ENCODE data around the gene PORCN.
A peak's percentile ranks its signal among the peaks of the same experiment; 100 is the strongest.

PORCN gene

GRCh38 chrX:48507246-48507645, 1.5 kb upstream of the PORCN start:
- H2BK5ac ChIP-seq (ENCODE audit: low read length) = no peak overlapping the region
- no peaks in the 10 kb centered on the region for H3K36me3 ChIP-seq (ENCODE audit: control insufficient read depth, insufficient read depth, low read length)
- H3K4me2 ChIP-seq (ENCODE audit: low read length) = no peak overlapping the region

GRCh38 chrX:48509245-48509590, 426 bp downstream of the PORCN start:
- Histone ChIP-seq H2BK5ac (ENCODE audit: low read length) (no peak overlapping the region), H3K18ac (ENCODE audit: low read length) (peak overlapping the region; percentile 57), H3K4me2 (ENCODE audit: low read length) (peak overlapping the region; percentile 32), H2BK15ac (replicated peaks; ENCODE audit: low read depth) (no peak overlapping the region), H2BK120ac (ENCODE audit: low read depth, low read length) (no peak overlapping the region), H3K79me1 (ENCODE audit: low read length) (no peaks in the 10 kb centered on the region), H3K9ac (ENCODE audit: low read length) (peak overlapping the region; percentile 77), H3K79me2 (ENCODE audit: control insufficient read depth, insufficient read depth, low read length) (no peaks in the 10 kb centered on the region), H3K56ac (ENCODE audit: low read length) (peak overlapping the region; percentile 79), H2AK5ac (ENCODE audit: low read length) (no peak overlapping the region), H3K27ac (ENCODE audit: low read depth, low read length) (no peak overlapping the region), H4K8ac (ENCODE audit: low read depth, low read length) (no peak overlapping the region), H3K36me3 (ENCODE audit: control insufficient read depth, insufficient read depth, low read length) (no peaks in the 10 kb centered on the region), H3K23ac (ENCODE audit: low read length) (no peak overlapping the region), H3K4ac (ENCODE audit: low read depth, low read length) (no peak overlapping the region), H4K5ac (ENCODE audit: low read length) (no peak overlapping the region), H3K4me3 (ENCODE audit: low read length) (peak overlapping the region; percentile 58), H3K27me3 (ENCODE audit: insufficient read depth, low read length, poor library complexity) (no peaks in the 10 kb centered on the region), H3K4me1 (ENCODE audit: control insufficient read depth, low read depth, low read length) (no peaks in the 10 kb centered on the region)
- DNase-seq = no peak
- WGBS (ENCODE audit: extremely low coverage, insufficient coverage, low lambda C conversion rate) = no CpG with 5 or more reads among the region's 16 CpGs

More at GRCh38 chrX:48507246-48507645, 1.5 kb upstream of the PORCN start:
- Histone ChIP-seq H4K8ac (ENCODE audit: low read depth, low read length) (no peak overlapping the region), H3K27me3 (ENCODE audit: insufficient read depth, low read length, poor library complexity) (no peaks in the 10 kb centered on the region), H3K79me2 (ENCODE audit: control insufficient read depth, insufficient read depth, low read length) (no peaks in the 10 kb centered on the region), H3K79me1 (ENCODE audit: low read length) (no peaks in the 10 kb centered on the region), H3K9ac (ENCODE audit: low read length) (no peak overlapping the region), H3K18ac (ENCODE audit: low read length) (no peak overlapping the region), H3K23ac (ENCODE audit: low read length) (no peak overlapping the region), H3K4me1 (ENCODE audit: control insufficient read depth, low read depth, low read length) (no peaks in the 10 kb centered on the region), H2AK5ac (ENCODE audit: low read length) (no peak overlapping the region), H3K27ac (ENCODE audit: low read depth, low read length) (no peak overlapping the region), H3K56ac (ENCODE audit: low read length) (peak overlapping the region; percentile 15), H2BK120ac (ENCODE audit: low read depth, low read length) (no peak overlapping the region), H3K4ac (ENCODE audit: low read depth, low read length) (no peak overlapping the region), H3K4me3 (ENCODE audit: low read length) (no peak overlapping the region), H2BK15ac (replicated peaks; ENCODE audit: low read depth) (no peak overlapping the region), H4K5ac (ENCODE audit: low read length) (no peak overlapping the region)
- WGBS (ENCODE audit: extremely low coverage, insufficient coverage, low lambda C conversion rate) = no CpG with 5 or more reads among the region's 5 CpGs
- DNase-seq = no peak

- Histone ChIP-seq H3K79me2 (ENCODE audit: control insufficient read depth, insufficient read depth, low read length) (no peaks in the 10 kb centered on the region), H3K4me3 (ENCODE audit: low read length) (no peak overlapping the region), H3K79me1 (ENCODE audit: low read length) (no peaks in the 10 kb centered on the region), H4K5ac (ENCODE audit: low read length) (no peak overlapping the region), H4K8ac (ENCODE audit: low read depth, low read length) (no peak overlapping the region), H3K27me3 (ENCODE audit: insufficient read depth, low read length, poor library complexity) (no peaks in the 10 kb centered on the region), H3K4ac (ENCODE audit: low read depth, low read length) (no peak overlapping the region), H3K56ac (ENCODE audit: low read length) (peak overlapping the region; percentile 79), H3K27ac (ENCODE audit: low read depth, low read length) (no peak overlapping the region), H2AK5ac (ENCODE audit: low read length) (no peak overlapping the region), H2BK120ac (ENCODE audit: low read depth, low read length) (no peak overlapping the region), H3K9ac (ENCODE audit: low read length) (peak overlapping the region; percentile 77), H2BK15ac (replicated peaks; ENCODE audit: low read depth) (no peak overlapping the region), H3K4me2 (ENCODE audit: low read length) (peak overlapping the region; percentile 32), H3K18ac (ENCODE audit: low read length) (no peak overlapping the region), H3K23ac (ENCODE audit: low read length) (no peak overlapping the region), H3K36me3 (ENCODE audit: control insufficient read depth, insufficient read depth, low read length) (no peaks in the 10 kb centered on the region), H3K4me1 (ENCODE audit: control insufficient read depth, low read depth, low read length) (no peaks in the 10 kb centered on the region), H2BK5ac (ENCODE audit: low read length) (no peak overlapping the region)
- DNase-seq = no peak
- WGBS (ENCODE audit: extremely low coverage, insufficient coverage, low lambda C conversion rate) = no CpG with 5 or more reads among the region's 11 CpGs
Observed at GRCh38 chrX:48509619-48510018, 827 bp downstream of the PORCN start.

GRCh38 chrX:48511560-48511959, 2.8 kb downstream of the PORCN start:
- Histone ChIP-seq H3K4me1 (ENCODE audit: control insufficient read depth, low read depth, low read length) (no peaks in the 10 kb centered on the region), H3K4ac (ENCODE audit: low read depth, low read length) (no peak overlapping the region), H3K27me3 (ENCODE audit: insufficient read depth, low read length, poor library complexity) (no peaks in the 10 kb centered on the region), H2AK5ac (ENCODE audit: low read length) (no peak overlapping the region), H3K56ac (ENCODE audit: low read length) (no peak overlapping the region), H3K36me3 (ENCODE audit: control insufficient read depth, insufficient read depth, low read length) (no peaks in the 10 kb centered on the region), H3K23ac (ENCODE audit: low read length) (no peak overlapping the region), H2BK5ac (ENCODE audit: low read length) (no peak overlapping the region), H4K8ac (ENCODE audit: low read depth, low read length) (no peak overlapping the region), H3K4me2 (ENCODE audit: low read length) (no peak overlapping the region), H4K5ac (ENCODE audit: low read length) (no peak overlapping the region), H3K27ac (ENCODE audit: low read depth, low read length) (no peak overlapping the region), H3K79me2 (ENCODE audit: control insufficient read depth, insufficient read depth, low read length) (no peaks in the 10 kb centered on the region), H2BK15ac (replicated peaks; ENCODE audit: low read depth) (no peak overlapping the region), H3K18ac (ENCODE audit: low read length) (no peak overlapping the region), H3K79me1 (ENCODE audit: low read length) (no peaks in the 10 kb centered on the region), H3K9ac (ENCODE audit: low read length) (no peak overlapping the region), H3K4me3 (ENCODE audit: low read length) (no peak overlapping the region), H2BK120ac (ENCODE audit: low read depth, low read length) (no peak overlapping the region)
- DNase-seq = peak; percentile 41
- WGBS (ENCODE audit: extremely low coverage, insufficient coverage, low lambda C conversion rate) = no CpG with 5 or more reads among the region's 4 CpGs

- no CpG with 5 or more reads among the region's 20 CpGs for WGBS (ENCODE audit: extremely low coverage, insufficient coverage, low lambda C conversion rate)
- H3K4me2 ChIP-seq (ENCODE audit: low read length) = no peak overlapping the region
- H3K4me3 ChIP-seq (ENCODE audit: low read length) = no peak overlapping the region
Observed at GRCh38 chrX:48512371-48512935, 3.7 kb downstream of the PORCN start.

GRCh38 chrX:48513670-48514069, 4.9 kb downstream of the PORCN start:
- H2BK15ac ChIP-seq (replicated peaks; ENCODE audit: low read depth) = no peak overlapping the region
- no peak overlapping the region for H2AK5ac ChIP-seq (ENCODE audit: low read length)
- no peak overlapping the region for H3K23ac ChIP-seq (ENCODE audit: low read length)
- no peak overlapping the region for H3K4me2 ChIP-seq (ENCODE audit: low read length)
- no peak overlapping the region for H3K9ac ChIP-seq (ENCODE audit: low read length)
- WGBS (ENCODE audit: extremely low coverage, insufficient coverage, low lambda C conversion rate) = no CpG with 5 or more reads among the region's 4 CpGs
- no peak overlapping the region for H2BK5ac ChIP-seq (ENCODE audit: low read length)
- H3K36me3 ChIP-seq (ENCODE audit: control insufficient read depth, insufficient read depth, low read length) = no peaks in the 10 kb centered on the region
- no peak overlapping the region for H4K5ac ChIP-seq (ENCODE audit: low read length)
- no peak overlapping the region for H3K18ac ChIP-seq (ENCODE audit: low read length)
- H3K56ac ChIP-seq (ENCODE audit: low read length) = no peak overlapping the region
- DNase-seq = no peak
- H3K4me1 ChIP-seq (ENCODE audit: control insufficient read depth, low read depth, low read length) = no peaks in the 10 kb centered on the region
- H3K79me2 ChIP-seq (ENCODE audit: control insufficient read depth, insufficient read depth, low read length) = no peaks in the 10 kb centered on the region
- no peak overlapping the region for H3K4me3 ChIP-seq (ENCODE audit: low read length)
- H3K27me3 ChIP-seq (ENCODE audit: insufficient read depth, low read length, poor library complexity) = no peaks in the 10 kb centered on the region
- no peaks in the 10 kb centered on the region for H3K79me1 ChIP-seq (ENCODE audit: low read length)
- H3K4ac ChIP-seq (ENCODE audit: low read depth, low read length) = no peak overlapping the region
- H3K27ac ChIP-seq (ENCODE audit: low read depth, low read length) = no peak overlapping the region
- no peak overlapping the region for H4K8ac ChIP-seq (ENCODE audit: low read depth, low read length)
- no peak overlapping the region for H2BK120ac ChIP-seq (ENCODE audit: low read depth, low read length)

More at GRCh38 chrX:48512371-48512935, 3.7 kb downstream of the PORCN start:
- DNase-seq = no peak
- Histone ChIP-seq H3K4ac (ENCODE audit: low read depth, low read length) (no peak overlapping the region), H3K4me1 (ENCODE audit: control insufficient read depth, low read depth, low read length) (no peaks in the 10 kb centered on the region), H4K8ac (ENCODE audit: low read depth, low read length) (no peak overlapping the region), H3K27me3 (ENCODE audit: insufficient read depth, low read length, poor library complexity) (no peaks in the 10 kb centered on the region), H3K9ac (ENCODE audit: low read length) (no peak overlapping the region), H2AK5ac (ENCODE audit: low read length) (no peak overlapping the region), H3K79me1 (ENCODE audit: low read length) (no peaks in the 10 kb centered on the region), H2BK120ac (ENCODE audit: low read depth, low read length) (no peak overlapping the region), H3K23ac (ENCODE audit: low read length) (no peak overlapping the region), H3K36me3 (ENCODE audit: control insufficient read depth, insufficient read depth, low read length) (no peaks in the 10 kb centered on the region), H2BK15ac (replicated peaks; ENCODE audit: low read depth) (no peak overlapping the region), H3K79me2 (ENCODE audit: control insufficient read depth, insufficient read depth, low read length) (no peaks in the 10 kb centered on the region), H3K56ac (ENCODE audit: low read length) (no peak overlapping the region), H3K18ac (ENCODE audit: low read length) (no peak overlapping the region), H4K5ac (ENCODE audit: low read length) (no peak overlapping the region), H2BK5ac (ENCODE audit: low read length) (no peak overlapping the region), H3K27ac (ENCODE audit: low read depth, low read length) (no peak overlapping the region)

Data from mesendoderm (in vitro differentiated cells).